Upper lobe of left lung (tissue), 4 donors: ENCODE data around the gene CCL20.

Source experiments
- EP300 ChIP-seq, 4 donors: sonication (generic); formaldehyde crosslinking; IDR thresholded peaks; one replicate each; pipeline ENCODE4 v1.5.1; 2017; ENCODE audit warnings: antibody characterized with exemption in 4 of 4, control low read depth in 2 of 4
- TF ChIP-seq, protein P1 (sequence below), 6 experiments: fragments of 450-650 bp in 4 of 6; fragments of 200-600 bp in 2 of 6; sonication (generic) in 2 of 6; IDR thresholded peaks; one replicate each; pipeline ENCODE4 v1.5.1; 2016 to 2019; ENCODE audit warnings: antibody characterized with exemption in 6 of 6

DNA sequence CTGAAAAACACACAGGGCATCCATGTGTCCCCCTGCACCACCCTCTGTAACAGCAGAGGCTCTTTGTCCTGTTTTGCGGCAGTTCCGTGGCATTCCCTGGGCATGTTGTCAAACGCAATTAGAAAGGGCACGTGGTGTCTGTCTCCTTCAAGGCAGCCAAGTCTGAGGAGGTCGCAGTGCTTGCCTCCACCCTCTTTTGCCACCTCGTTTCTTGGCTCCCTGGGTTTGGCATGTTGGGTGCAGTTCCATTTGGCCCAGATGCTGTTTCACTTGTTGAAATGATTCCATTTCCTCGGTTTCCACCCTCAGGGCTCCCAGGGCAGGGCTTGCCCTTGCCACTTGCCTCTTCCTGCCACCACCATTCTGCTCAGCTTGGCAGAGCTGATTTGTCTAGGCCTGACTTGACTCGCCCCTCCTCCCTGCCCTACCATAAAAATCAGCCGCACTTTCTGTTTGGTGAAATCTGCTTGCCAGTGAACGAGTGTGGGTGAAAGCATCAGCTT, 12.4 kb downstream of the CCL20 start:
- TF ChIP-seq, protein P1, sequence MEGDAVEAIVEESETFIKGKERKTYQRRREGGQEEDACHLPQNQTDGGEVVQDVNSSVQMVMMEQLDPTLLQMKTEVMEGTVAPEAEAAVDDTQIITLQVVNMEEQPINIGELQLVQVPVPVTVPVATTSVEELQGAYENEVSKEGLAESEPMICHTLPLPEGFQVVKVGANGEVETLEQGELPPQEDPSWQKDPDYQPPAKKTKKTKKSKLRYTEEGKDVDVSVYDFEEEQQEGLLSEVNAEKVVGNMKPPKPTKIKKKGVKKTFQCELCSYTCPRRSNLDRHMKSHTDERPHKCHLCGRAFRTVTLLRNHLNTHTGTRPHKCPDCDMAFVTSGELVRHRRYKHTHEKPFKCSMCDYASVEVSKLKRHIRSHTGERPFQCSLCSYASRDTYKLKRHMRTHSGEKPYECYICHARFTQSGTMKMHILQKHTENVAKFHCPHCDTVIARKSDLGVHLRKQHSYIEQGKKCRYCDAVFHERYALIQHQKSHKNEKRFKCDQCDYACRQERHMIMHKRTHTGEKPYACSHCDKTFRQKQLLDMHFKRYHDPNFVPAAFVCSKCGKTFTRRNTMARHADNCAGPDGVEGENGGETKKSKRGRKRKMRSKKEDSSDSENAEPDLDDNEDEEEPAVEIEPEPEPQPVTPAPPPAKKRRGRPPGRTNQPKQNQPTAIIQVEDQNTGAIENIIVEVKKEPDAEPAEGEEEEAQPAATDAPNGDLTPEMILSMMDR (IDR thresholded peaks at IDR 0.05): no peak
- TF ChIP-seq EP300 (IDR thresholded peaks at IDR 0.05): no peak
